ELR (cell line): ENCODE data around the gene PRR29.
"Not testable (repeated sequence)": the region's sequence is repeated elsewhere in the genome, so short reads cannot be mapped to it uniquely, and the experiment has no call there.

Source experiments
- DNase-seq: peaks from one replicate; pipeline ENCODE4 v3.0.0-alpha.2; 2015; ENCODE audit warnings: low read depth

The PRR29 gene

DNA sequence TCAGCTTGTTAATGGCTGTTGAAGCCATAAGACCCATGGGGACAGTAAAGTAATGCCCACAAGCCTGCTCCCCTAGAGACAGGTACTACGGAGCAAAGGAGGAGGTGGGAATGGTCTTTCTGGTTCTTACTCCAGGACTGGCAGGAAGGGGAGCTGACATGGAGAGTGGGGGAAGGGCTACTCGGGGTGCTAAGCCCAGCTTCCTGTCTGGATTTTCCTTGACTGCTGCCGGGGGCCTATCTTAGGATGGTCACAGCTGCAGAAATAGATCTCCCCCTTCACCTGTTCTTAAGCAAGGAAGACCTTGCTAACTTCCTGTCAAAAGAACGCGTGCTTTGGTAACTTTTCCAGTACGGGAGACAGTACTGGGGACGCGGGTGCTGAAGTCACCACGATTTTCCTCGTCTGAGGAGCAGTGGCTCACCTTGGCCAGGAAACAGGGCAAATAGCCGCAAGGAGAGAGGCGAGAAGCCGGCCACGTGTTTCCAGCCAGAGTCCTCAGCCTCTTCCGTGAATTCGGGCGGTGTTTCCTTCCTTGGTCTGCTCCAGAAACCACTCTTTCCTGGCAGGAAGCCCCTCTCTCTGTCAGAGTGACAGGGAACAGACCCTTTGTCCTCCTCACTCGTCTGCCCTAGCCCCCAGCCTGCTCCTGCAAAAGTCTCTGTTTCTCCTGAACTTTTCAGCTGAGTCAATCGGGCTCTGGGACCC is 656 bp upstream of the PRR29 start:
- DNase-seq: no peak

DNA sequence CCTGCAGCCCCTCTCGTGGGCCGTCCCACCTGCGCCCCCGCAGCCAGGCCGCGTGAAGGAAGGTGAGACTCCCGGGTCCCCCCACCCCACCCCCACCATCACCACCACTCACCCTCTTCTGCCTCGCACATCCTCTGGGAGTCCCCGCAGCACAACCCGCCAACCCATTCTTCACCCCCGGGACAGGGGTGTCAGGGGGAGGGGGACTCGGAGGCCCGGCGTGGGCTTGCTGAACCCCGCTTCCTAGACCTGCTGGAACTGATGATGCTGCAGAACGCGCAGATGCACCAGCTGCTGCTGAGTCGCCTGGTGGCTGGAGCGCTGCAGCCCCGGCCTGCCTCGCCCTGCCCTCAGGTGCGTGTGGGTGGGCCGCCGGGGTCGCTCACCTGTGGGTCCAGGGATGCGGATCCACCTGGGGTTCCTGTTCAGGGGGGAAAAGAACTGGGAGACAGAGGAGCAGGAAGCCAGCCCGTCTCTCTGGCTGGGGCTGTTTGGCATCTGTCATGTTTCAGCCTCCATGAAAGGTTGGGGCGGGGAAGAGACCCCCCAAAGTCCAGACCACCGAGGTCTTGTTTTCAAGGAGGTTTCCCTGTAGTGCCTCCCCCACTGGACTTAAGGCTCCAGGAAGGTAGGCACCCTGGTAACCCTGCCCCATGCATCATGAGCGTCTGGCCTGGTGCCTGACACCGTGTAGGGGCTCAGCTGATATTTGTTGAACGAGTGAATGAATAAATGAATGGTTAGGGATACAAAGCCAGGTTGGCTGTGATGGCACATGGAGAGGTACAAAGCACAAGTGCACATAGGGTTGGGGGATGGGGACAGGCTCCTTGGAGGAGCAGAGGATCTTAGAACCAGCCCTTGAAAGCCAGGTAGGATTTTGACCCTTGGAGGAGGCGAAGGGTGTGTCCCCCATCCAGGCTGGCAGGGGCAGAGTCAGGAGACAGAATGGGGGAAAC is 849 bp downstream of the PRR29 start:
- no peak for DNase-seq

DNA sequence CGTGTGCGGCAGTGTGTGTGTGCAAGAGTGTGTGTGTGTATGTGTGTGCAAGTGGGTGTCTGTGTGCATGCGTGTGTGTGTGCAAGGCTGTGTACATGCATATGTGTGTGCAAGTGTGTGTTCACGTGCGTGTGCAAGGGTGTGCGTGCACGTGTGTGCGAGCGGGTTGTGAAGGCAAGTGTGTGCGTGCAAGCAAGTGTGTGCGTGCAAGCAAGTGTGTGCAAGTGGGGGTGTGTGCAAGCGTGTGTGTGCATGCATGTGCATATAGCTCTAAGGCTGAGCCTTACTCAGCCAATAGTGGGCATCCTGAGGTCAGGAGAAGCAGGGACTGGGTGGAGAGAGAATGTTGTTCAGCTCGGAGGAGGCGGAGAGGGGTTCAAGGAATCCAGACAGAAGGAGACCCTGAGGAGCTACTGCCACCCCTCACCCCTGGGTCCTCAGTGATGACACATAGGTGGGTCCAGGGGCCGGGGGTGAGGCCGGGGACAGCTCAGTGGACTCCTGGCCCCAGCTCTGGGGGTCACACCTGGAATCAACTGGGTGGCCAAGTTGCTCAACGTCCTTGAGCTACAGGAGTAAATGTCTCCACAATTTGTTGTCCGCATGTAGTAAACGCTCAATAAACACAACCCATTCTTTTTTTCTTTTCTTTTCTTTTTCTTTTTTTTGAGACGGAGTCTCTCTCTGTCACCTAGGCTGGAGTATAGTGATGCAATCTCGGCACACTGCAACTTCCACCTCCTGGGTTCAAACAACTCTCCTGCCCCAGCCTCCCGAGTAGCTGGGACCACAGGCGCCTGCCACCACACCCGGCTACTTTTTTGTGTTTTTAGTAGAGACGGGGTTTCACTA is 1.8 kb downstream of the PRR29 start:
- no peak for DNase-seq

DNA sequence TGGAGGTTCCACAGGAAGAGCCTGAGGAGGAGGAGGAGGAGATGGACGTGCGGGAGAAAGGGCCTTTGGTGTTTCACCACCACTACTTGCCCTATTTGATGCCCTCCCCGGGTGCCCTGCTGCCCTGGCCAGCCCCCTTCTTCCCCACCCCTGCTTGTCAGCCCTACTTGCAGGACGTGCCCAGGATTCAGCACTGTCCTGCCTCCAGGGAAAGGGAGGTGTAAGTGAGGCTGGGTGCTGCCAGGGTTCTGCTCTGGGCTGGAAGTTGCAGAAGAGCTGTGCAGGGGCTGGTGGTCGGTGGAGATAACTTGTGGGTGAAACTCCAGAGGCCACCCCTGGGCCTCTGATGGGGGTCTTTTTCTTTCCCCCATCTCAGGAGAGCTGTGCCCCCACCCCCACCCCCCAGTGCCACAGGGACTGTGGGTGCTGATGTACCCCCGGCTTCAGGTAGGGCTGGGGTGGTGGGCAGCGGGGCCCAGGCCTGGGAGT is 3.0 kb downstream of the PRR29 start:
- DNase-seq: no peak

DNA sequence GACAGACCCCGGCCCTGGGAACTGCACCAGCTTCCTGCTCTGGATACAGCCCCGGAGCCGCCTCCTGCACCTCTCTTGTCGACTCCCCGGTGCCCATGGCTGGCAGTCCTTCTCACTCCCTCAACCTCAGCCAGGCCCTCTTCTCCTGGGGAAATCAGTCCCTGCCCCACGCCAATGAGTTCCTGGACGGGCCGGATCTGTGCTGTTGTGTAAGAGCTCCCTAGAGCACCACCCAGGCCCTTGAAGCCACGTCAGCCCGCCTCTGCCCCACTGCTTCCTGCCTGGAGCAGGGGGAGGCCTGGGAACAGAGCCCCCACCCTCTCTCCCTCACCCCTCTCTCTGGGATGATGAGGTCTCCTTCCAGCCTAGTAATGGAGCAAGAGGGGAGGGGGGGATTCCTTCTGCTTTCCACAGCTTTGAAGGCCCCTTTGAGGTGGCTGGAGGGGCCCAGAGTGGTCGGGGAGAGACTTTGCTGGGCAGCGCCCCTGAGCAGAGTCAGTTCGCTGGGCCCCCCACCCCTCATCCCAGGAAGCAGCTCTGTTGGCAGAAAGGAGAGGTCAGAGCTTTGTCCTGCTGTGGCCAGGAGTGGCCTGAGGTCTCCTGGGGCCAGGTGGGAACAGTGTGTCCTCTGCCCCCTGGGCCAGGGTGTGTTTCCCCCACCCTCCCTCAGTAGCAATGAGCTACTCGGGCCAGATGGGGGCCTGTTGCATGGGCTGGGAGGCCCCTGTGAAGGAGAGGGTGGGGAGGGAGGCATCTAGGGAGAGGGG is 3.8 kb downstream of the PRR29 start:
- peak; percentile 57 for DNase-seq

DNA sequence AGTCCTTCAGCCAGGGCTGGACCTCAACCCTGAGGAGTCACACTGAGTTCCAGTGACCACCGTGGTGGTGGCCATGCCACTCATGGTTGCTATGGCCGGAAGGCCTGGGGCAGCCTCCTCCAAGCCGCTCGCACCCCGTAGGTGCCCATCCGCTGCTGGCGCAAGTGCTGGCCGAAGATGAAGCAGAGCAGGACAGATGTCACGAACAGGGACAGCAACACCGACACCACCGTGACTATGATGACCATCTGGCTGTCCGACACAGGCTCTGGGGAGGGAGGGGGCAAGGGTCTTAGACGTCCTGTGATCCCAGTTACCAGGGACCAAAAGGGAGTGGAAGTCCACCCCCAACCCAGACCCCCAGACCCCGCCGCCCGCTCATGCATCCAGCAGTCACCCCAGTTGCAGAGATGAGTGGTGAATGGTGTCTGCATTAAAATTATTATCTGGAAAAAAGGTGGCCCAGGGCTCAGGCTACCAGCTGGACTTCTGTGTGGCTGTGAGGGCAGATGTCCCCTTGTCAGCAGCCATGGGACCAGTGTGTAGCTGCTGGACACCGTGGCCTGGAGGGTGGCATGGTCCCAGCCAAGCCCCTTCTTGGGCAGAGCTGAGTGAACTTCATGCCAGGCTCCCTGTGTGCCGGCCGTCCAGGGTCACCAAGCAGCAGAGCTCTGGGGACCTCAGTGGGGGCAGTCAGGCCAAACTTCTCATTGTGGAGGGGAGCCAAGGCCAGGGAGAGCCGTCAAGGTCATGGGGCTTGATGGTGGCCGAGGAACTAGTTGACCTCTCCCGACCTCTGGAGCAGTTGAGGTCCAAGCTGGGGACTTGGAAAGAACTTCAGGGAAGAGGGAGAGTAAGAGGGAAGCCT is 4.7 kb downstream of the PRR29 start:
- no peak for DNase-seq

DNA sequence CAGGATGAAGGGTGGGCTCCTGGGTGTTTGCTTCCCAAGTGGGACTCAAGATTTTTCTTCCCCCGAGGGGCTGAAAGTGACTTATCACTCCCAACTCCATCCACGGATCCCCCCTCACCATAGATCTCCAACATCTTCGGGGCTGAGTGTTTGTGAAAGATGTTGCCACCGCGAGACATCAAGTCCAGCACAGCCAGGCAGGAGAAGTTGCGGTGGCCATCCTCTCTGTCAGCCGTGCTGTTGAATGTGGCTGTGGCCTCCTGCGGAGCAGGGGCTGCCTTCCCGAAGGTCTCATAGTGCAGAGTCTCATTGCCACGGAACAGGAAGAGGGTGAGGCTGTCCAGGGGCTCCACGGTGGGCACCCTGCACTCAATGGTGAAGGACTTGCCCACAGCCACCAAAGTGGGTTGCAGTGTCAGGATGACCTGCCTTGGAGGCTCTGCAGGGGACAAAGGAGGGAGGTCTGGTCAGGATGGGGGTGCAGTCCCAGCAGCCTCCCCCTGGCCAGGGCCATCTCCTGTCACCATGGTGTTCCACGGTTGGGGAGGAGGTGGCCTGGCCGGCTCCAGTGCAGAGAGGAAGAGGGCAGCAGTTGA is 5.5 kb downstream of the PRR29 start:
- DNase-seq: no peak

DNA sequence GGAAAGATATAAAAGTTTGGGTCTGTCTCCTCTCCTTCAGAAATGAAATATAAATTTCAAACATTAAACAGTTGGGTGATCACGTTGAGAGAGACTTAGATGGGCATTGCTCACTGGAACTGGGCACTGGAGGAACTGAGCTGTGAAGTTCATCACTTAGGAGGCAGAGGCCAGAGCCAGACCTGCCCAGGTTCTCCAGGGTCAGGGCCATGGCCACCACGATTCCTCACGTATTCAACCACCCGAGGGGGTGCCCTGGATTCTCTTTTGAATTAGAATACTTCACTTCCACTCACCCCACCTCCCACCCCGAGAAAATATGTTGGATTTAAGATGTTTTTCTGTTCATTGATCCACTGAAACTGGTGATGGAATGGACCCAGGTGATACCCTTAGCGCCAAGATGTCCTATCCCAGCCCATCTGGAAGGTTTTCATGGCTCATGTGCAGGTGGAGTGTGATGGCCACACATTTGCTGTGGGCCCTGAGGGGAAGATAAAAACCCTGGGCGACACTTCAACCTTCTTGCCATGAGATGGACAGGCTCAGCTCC is 6.1 kb downstream of the PRR29 start:
- DNase-seq: no peak

DNA sequence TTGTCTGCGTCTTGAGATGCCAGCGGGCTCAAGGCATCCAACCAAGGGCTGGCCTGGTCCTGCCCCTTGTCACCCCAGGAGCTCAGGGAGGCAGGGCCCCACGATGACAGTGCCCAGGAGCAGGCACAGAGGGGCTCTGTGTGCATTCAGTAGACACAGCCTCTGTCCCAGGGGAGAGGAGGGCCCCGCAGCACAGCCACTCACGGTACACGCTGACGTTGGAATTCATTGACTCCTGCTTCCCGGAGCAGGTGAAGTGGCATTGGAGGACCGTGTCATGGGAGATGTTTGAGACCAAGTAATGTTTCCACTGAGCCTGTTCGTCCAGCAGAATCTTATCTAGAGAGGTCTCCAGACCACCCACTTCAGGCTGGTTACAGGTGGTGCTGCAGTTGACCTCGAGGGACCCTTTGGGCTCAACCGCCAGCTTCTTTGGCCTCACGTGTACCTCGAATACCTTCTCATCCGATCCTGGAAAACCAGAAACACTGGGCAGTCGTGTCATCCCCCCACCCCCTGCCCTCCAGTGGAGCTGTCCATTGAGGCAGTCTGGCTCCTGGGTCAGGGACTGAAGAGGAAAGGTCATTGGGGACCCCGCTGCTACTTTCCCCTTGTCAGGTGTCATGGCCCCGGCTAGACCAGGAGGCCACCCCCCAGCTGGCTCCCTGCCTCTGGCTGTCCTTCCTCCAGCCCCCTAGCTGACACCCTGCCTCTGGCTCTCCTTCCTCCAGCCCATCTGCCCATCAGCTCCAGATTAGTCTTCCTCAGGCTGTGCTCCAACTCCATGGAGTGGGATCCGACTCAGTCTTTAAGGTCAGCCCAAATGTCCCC is 7.0 kb downstream of the PRR29 start:
- no peak for DNase-seq

DNA sequence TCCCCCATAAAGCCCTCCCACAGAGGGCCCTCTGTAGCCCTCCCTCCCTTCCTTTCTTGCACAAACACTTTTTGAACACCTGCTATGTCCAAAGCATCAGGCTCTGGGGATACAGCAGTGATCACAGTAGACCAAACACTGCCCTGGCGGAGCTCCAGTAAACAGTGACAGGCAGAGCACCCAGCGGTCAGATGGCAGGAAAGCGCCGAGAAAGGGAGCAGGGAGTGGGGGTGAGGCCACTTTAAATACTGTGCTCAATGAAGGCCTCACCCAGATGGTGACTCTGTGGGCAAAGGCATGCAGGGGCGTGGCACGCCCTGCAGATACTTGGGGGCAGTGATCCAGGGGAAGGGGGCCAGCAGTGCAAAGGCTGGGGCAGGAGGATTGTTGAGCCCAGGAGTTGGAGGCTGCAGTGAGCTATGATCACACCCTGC is 7.6 kb downstream of the PRR29 start:
- no peak for DNase-seq

DNA sequence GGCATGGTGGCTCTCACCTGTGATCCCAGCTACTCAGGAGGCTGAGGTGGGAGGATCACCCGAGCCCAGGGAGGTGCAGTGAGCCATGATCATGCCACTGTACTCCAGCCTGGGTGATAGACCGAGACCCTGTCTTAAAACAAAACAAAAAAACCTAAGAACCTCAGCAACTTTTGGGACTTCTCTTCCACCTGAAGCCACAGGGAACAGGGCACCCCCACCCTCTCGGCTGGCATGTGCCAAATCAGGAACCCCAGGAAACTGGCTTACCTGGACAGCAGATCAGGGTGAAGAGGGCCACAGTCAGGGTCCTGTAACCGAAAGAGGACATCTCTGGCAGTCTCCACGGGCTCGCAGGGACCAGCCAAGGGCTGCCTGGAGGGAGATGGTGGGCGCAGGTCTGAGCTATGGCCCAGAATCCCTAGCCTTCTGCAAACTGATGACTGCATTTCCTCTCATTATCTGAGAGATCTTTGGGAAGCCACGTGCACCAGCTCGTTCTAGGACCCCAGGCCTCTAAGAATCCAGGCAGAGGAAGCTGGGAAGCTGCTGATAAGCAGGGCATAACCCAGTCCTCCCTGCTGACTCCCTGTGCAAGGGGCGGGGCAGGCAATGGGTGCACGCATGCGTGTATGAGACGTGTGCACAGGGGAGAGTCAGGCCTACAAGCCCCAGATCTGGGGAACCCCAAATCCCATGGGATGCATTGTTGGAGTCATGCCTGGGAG is 8.4 kb downstream of the PRR29 start:
- no peak for DNase-seq

DNA sequence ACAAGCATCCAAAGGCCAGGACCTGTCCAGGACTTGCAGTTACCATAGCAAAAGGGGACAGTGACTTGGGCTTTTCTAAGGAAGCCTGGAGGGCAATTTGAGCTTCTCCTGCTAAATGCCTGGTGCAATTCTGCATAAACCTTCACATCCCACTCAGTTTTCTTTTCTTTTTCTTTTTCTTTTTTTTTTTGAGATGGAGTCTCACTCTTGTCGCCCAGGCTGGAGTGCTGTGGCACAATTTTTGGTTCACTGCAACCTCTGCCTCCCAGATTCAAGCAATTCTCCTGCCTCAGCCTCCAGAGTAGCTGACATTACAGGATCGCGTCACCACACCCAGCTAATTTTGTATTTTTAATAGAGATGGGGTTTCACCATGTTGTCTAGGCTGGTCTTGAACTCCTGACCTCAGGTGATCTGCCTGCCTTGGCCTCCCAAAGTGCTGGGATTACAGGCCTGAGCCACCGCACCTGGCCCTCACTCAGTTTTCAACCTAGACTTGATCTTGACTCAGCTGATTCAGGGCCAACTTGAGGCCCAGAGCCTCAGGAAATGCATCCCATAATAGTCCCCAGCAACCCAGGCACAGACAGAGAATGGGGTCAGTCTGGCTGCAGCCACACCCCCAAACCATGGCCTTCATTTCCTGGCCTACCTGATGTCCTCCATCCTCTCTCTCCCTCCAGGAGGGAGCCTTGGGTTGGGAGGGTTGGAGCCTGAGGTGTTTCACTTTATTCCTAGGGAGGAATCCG is 9.1 kb downstream of the PRR29 start:
- not testable (repeated sequence) for DNase-seq

DNA sequence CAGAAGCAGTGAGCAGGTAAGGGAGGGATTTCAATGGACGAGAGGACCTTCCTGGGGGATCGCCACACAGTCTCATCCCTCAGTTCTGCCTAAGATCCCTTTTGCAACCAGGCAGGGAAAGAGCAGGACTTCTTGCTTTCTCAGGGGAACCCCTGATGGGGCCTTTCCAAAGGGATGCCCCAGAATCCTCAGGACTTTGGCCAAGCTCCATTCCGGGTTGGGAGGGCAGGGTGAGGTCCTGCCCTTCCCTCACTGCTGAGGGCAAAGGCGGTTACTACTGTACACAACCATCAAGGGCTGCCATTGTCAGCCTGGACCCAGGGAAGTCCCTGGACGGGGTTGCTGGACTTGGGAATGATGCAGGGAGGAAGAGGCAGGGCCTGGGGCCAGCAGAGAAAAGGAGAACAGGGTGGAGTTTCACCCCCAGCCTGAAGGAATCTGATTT is 9.7 kb downstream of the PRR29 start:
- DNase-seq: no peak

DNA sequence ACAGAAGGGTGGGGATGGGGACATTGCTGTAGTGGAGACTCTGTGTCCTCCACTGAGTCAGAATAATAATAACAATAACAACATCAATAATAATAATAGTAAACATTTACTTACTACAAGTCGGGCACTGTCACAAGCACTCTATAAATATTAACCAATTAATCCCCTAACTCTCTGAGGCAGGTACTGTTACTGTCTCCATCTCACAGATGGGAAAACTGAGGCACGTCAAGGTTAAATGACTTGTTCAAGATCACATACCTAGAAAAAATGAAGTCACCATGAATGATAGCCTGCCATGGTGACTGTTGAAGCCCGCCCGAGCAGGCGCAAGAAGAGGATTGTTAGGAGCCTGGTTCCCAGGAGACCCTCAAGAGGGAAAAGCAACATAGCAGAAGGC is 10.2 kb downstream of the PRR29 start:
- no peak for DNase-seq

DNA sequence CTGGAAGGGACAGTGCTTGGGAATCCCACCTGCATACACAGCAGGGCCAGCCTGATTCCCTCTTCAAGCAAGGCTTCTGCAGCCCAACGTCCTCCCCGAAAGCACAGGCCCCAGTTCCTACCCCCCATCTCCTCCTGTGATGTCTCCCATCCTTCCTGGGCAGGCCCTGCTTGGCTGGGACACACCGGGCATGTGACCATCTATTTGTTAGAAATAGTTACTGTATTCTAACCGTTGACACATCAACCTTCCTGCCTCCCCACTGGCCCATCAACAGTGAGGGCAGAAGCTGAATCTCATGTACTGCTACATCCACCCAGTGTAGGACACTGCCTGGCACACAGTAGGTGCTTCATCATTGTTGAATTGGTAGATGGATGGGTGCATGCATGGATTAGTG is 10.7 kb downstream of the PRR29 start:
- DNase-seq: no peak

DNA sequence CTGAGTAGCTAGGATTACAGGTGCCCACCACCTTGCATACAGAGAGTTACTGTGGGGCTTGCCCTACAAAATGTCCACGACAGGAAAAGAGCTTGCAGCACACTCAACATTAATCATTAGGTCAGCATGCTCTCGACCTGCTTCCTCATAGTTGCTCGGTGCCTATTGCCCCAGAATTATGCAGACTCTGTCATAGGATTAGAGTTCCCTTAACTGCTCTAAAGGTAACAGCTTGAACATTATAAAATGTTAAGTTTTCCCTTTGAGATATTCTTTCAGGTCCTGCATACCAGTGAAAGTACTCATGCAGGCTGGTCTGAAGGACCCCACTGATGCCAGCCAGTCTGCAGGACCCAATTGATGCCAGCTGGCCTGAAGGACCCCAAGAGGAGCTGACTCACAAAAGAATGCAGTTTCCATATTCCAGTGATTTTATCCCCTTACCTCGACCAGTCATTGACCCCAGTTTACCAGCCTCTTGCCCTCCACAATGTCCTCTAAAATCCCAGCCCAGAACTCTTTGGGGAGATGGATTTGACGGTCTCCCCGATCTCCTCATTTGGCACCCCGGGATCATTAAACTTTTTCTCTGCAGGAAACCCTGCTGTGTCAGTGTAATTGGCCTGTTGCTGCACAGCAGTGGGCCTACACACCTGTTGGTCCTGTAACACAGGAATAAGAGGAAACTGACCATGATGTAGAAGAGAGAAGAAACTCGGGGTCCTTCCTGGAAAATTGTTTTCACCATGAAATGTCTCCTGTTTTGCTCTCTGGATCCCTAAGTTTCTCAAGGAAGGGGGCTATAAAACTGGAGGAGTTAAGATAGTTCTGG is 11.6 kb downstream of the PRR29 start:
- peak; percentile 75 for DNase-seq
